Measurements from ENCODE around the gene LMF1. TPM values are rescaled to one million over a fixed set of nuclear protein-coding genes. Genes with fewer than 3 reads are reported as not detected.
"Not testable (repeated sequence)": the region's sequence is repeated elsewhere in the genome, so short reads cannot be mapped to it uniquely, and the experiment has no call there.

Gene LMF1
- total and polyA plus RNA-seq, 2 donors, result 9.8 to 16.8 TPM

DNA sequence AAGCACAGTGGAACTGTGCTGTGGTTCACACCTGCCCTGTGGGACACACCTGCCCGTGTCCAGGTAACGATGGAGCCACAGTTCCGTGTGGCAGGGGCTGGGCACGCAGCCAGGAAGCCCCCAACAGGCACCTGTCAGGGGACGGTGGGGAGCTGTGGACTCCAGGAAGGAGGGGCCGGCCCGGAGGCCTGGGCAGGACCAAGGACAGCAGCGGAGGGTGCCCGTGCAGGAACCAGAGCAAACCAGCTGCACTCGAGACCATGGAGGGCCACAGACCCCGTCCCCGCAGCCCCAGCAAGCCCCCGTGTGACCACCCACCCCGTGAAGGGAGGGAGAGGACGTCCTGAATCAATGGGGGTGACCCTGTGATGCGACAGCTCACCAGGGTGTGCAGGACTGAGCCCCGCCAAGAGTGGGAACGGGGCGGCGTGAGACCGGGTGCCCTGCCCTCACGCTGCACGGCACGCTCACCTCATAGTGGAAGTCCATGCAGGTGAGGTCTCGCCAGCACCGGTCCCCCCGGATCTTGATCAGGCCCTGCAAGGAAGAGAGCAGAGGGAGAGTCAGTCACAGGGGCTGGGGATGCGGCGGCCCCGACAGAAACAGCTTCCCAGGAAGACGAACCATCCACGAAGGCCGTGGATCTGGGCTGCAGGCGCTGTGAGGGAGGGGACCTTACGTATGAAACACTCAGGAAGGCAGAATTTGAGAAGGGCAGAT is 78.1 kb downstream of the LMF1 start:
- 82% methylated on average over 34 of the region's 35 CpGs for WGBS
- H3K4me3 ChIP-seq (ENCODE audit: low read depth, low read length), result no peak overlapping the region
- H3K4me1 ChIP-seq (ENCODE audit: insufficient read depth), result no peaks in the 10 kb centered on the region
- no peak for DNase-seq (ENCODE audit: extremely low spot score)
- no peak overlapping the region for H3K27ac ChIP-seq (ENCODE audit: low read depth)
- peaks cover 3% of the 10 kb centered on the region for H3K36me3 ChIP-seq (ENCODE audit: insufficient read depth)

GRCh38 chr16:892006-892405 is 78.8 kb downstream of the LMF1 start:
- H3K36me3 ChIP-seq (ENCODE audit: insufficient read depth), result peaks cover 3% of the 10 kb centered on the region

GRCh38 chr16:891353-891740 is 79.4 kb downstream of the LMF1 start:
- H3K4me1 ChIP-seq (ENCODE audit: insufficient read depth), result no peaks in the 10 kb centered on the region
- 86% methylated on average over 11 of the region's 11 CpGs for WGBS
- DNase-seq (ENCODE audit: extremely low spot score), result no peak
- no peak overlapping the region for H3K27ac ChIP-seq (ENCODE audit: low read depth)
- H3K4me3 ChIP-seq (ENCODE audit: low read depth, low read length), result no peak overlapping the region
- peaks cover 3% of the 10 kb centered on the region for H3K36me3 ChIP-seq (ENCODE audit: insufficient read depth)

More at GRCh38 chr16:892006-892405, 78.8 kb downstream of the LMF1 start:
- Histone ChIP-seq H3K27ac (ENCODE audit: low read depth) (no peak overlapping the region), H3K4me3 (ENCODE audit: low read depth, low read length) (no peak overlapping the region), H3K4me1 (ENCODE audit: insufficient read depth) (no peaks in the 10 kb centered on the region)
- DNase-seq (ENCODE audit: extremely low spot score), result no peak
- 91% methylated on average over 19 of the region's 19 CpGs for WGBS

DNA sequence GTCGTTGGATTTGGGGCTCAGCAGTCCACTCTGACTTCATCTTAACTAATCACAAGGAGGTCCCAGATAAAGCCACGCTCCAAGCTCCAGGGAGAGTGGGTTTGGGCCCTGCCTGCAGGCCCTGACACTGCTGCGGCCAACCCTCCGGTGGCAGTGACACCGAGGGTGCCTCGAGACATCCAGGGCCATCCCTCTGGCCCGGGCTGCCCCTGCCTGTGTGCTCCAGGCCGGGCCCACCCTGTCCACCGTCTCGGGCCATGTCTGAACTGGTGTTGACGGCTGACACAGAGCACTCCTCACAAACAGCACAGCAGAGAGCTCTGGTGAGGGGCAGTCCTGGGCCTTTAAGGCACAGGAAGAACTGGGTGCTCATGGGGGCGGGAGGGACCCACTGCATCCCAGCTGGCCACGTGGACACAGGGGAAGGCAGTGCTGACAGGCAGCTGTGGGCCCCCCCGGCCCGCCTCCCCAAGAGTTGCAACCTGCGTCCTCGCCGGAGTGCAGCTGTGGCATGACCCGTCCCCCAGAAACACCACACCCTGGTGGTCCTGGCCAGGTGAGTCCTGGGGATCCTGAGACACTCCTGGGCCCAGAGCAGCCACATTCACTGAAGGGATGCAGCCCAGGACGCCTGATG is 80.0 kb downstream of the LMF1 start:
- Histone ChIP-seq H3K27ac (ENCODE audit: low read depth) (no peak overlapping the region), H3K36me3 (ENCODE audit: insufficient read depth) (peaks cover 3% of the 10 kb centered on the region), H3K4me3 (ENCODE audit: low read depth, low read length) (no peak overlapping the region), H3K4me1 (ENCODE audit: insufficient read depth) (no peaks in the 10 kb centered on the region)
- DNase-seq (ENCODE audit: extremely low spot score), result no peak
- WGBS, result 73% methylated on average over 20 of the region's 20 CpGs

DNA sequence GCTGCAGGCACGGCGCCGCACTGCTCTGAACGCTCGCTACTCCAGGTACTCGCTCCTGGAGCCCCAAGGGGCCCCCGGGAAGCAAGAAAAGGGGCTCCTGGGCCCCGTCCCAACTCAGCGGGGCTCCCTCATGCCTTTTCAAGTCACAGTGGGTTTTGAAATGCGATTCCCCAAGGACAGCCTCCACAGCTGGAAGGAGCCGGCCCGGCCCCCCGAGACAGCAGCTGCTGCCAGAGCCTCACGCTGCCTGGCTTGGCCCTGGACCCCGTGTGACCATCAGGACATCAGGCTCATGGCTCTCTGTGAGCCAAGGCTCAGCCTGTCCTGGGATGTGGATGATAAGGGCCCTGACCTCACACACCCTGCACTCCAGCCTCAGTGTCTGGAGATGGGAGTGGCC is 80.6 kb downstream of the LMF1 start:
- no peak for DNase-seq (ENCODE audit: extremely low spot score)

DNA sequence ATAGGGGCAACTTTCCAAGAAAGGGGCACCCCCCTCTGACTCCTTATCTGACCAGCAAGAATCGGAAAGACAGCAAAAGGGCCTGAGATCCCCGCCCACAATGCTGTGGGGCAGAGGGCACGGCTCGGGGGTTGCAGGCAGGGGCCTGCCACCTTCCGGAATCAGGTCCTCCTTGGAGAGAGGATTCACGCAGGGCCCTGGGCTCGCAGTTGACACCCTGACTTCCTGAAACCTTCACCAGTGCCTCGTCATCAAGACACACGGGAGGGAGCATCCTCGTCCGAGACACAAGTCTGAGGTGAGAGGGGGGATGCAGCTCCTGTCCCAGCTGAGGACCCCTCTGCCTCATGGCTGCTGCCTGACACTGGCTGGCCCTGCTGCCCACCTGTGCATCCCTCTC is 81.2 kb downstream of the LMF1 start:
- Histone ChIP-seq H3K27ac (ENCODE audit: low read depth) (no peak overlapping the region), H3K4me3 (ENCODE audit: low read depth, low read length) (no peak overlapping the region), H3K4me1 (ENCODE audit: insufficient read depth) (no peaks in the 10 kb centered on the region), H3K36me3 (ENCODE audit: insufficient read depth) (peaks cover 3% of the 10 kb centered on the region)
- WGBS, result 92% methylated on average over 11 of the region's 11 CpGs
- no peak for DNase-seq (ENCODE audit: extremely low spot score)

More for the DNA sequence above, 80.6 kb downstream of the LMF1 start:
- Histone ChIP-seq H3K4me3 (ENCODE audit: low read depth, low read length) (no peak overlapping the region), H3K27ac (ENCODE audit: low read depth) (no peak overlapping the region), H3K36me3 (ENCODE audit: insufficient read depth) (peaks cover 3% of the 10 kb centered on the region), H3K4me1 (ENCODE audit: insufficient read depth) (no peaks in the 10 kb centered on the region)
- WGBS, result 73% methylated on average over 15 of the region's 15 CpGs

- Histone ChIP-seq H3K36me3 (ENCODE audit: insufficient read depth) (peaks cover 3% of the 10 kb centered on the region), H3K27ac (ENCODE audit: low read depth) (no peak overlapping the region), H3K4me3 (ENCODE audit: low read depth, low read length) (no peak overlapping the region), H3K4me1 (ENCODE audit: insufficient read depth) (no peaks in the 10 kb centered on the region)
- DNase-seq (ENCODE audit: extremely low spot score), result no peak
- WGBS, result 85% methylated on average over 24 of the region's 24 CpGs
These were observed 81.7 kb downstream of the LMF1 start for GRCh38 chr16:888901-889570.

DNA sequence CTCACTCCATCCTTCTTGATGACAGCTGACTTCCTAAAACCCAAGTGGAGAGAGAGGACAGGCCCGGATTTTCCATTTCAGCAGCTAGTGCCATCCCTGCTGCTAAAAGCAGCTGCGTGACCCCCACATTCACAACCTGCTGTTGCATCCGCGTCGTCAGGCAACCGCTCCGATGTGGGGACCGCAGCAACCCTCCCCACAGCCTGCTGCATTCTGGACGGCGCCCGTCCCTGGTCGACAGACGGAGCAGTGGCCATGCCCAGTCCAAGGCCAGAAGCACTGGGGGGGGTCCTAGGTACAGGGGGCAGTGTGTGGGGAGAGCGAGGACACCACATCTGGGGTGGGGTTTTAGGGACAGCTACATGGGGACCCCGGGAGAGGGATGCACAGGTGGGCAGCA is 82.3 kb downstream of the LMF1 start:
- DNase-seq (ENCODE audit: extremely low spot score); H3K4me3 ChIP-seq (ENCODE audit: low read depth, low read length); H3K27ac ChIP-seq (ENCODE audit: low read depth); H3K4me1 ChIP-seq (ENCODE audit: insufficient read depth); H3K36me3 ChIP-seq (ENCODE audit: insufficient read depth): not testable (repeated sequence)
- WGBS, result 97% methylated on average over 15 of the region's 15 CpGs

- DNase-seq (ENCODE audit: extremely low spot score), result no peak
- Histone ChIP-seq H3K4me1 (ENCODE audit: insufficient read depth) (no peaks in the 10 kb centered on the region), H3K4me3 (ENCODE audit: low read depth, low read length) (no peak overlapping the region), H3K27ac (ENCODE audit: low read depth) (no peak overlapping the region), H3K36me3 (ENCODE audit: insufficient read depth) (peaks cover 3% of the 10 kb centered on the region)
- 94% methylated on average over 20 of the region's 20 CpGs for WGBS
These were observed 82.9 kb downstream of the LMF1 start for GRCh38 chr16:887846-888245.

DNA sequence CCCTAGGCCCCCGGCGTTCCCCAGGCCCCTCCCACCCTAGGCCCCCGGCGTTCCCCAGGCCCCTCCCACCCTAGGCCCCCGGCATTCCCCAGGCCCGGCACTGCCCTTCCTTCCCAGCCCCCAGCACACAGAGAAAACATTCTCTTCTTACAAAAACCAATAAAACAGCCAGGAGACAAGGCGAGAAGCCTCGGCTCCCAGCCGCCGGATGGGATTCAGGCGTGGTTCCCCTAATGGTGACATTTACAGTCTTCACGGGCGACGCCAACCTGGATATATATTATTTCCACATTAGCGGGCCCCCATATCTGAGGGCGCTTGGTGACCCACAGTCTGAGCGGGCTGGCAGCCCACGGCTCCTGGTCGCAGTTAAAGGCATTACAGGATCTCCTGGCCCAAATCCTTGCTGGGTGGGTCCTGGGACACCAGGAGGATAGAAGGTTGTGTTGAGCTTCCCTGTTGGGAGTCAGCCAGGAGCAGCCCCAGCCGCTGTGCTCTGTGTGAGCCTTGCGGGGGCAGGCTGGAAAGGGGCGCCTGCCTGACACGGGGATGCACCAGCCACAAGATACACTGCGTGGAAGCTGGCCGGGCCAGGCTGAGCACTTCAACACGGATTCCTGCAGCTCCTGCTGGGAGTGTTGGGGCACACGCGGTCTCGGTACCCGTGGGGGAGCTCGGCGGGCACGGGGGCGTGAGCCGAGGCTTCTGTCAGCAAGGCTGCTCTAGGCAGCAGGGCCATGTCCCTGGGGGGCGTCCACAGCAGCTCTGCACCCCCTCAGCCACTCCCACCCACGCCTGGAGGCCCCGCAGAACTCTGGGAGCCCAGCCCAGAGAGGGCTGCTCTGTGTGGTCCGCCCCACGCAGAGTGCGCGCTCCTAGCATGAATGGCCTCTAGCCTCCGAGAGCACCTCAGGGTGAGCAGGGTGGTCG is 83.7 kb downstream of the LMF1 start:
- H3K36me3 ChIP-seq (ENCODE audit: insufficient read depth), result peaks cover 3% of the 10 kb centered on the region
- no peak overlapping the region for H3K27ac ChIP-seq (ENCODE audit: low read depth)
- H3K4me1 ChIP-seq (ENCODE audit: insufficient read depth), result no peaks in the 10 kb centered on the region
- 46% methylated on average over 42 of the region's 44 CpGs for WGBS
- DNase-seq (ENCODE audit: extremely low spot score), result peak; percentile 26
- H3K4me3 ChIP-seq (ENCODE audit: low read depth, low read length), result no peak overlapping the region

- 52% methylated on average over 20 of the region's 20 CpGs for WGBS
- no peak for DNase-seq (ENCODE audit: extremely low spot score)
These were observed 84.7 kb downstream of the LMF1 start for GRCh38 chr16:886084-886543.

DNA sequence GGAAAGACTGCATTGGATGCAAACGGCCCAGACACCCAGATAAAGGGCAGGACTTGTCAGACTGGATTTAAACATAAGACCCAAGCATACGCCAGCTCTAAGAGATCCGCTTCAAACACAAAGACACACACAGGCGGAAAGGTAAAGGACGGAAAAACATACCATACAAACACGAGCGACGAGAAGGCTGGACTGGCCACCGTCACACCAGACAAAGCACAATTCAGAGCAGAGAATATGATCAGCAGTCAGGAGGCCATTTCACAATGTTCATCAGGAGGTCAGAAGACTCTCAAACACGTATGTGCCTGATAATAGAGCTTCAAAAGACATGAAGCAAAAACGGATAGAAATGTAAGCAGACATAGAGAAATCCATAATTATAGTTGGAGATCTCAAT is 85.4 kb downstream of the LMF1 start:
- Histone ChIP-seq H3K4me3 (ENCODE audit: low read depth, low read length) (no peak overlapping the region), H3K4me1 (ENCODE audit: insufficient read depth) (no peaks in the 10 kb centered on the region), H3K27ac (ENCODE audit: low read depth) (no peak overlapping the region), H3K36me3 (ENCODE audit: insufficient read depth) (peaks cover 3% of the 10 kb centered on the region)
- WGBS, result 75% methylated on average over 11 of the region's 11 CpGs
- DNase-seq (ENCODE audit: extremely low spot score), result no peak

More at GRCh38 chr16:886084-886543, 84.7 kb downstream of the LMF1 start:
- no peaks in the 10 kb centered on the region for H3K4me1 ChIP-seq (ENCODE audit: insufficient read depth)
- H3K27ac ChIP-seq (ENCODE audit: low read depth), result no peak overlapping the region
- peaks cover 3% of the 10 kb centered on the region for H3K36me3 ChIP-seq (ENCODE audit: insufficient read depth)
- H3K4me3 ChIP-seq (ENCODE audit: low read depth, low read length), result no peak overlapping the region

DNA sequence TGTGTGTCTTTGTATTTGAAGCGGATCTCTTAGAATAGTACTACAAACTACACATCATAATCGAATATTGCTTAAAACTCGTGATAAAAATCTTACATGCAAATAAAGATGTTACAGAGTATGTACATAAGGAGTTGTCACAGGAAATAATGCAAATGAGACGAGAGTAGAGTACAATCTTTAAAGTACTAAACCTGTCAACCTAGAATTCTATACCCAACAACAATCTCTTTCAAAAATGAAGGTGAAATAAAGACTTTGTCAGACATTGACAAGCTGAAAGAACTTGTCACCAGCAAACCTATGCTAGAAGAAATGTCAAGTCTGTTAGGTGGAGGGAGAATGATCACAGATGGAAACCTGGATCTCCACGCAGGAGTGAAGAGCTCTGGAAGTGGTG is 86.6 kb downstream of the LMF1 start:
- peaks cover 3% of the 10 kb centered on the region for H3K36me3 ChIP-seq (ENCODE audit: insufficient read depth)
- WGBS, result 98% methylated on average over 5 of the region's 5 CpGs
- DNase-seq (ENCODE audit: extremely low spot score), result no peak

More for the DNA sequence above, 86.6 kb downstream of the LMF1 start:
- no peak overlapping the region for H3K4me3 ChIP-seq (ENCODE audit: low read depth, low read length)
- no peak overlapping the region for H3K27ac ChIP-seq (ENCODE audit: low read depth)
- H3K4me1 ChIP-seq (ENCODE audit: insufficient read depth), result no peaks in the 10 kb centered on the region
